Measurements from ENCODE around the gene PEX14.

PEX14 gene

GRCh38 chr1:10655002-10655401 lies 180.3 kb downstream of the PEX14 start:
- no peak for DNase-seq

- no peak for DNase-seq
Observed at GRCh38 chr1:10656431-10656830, 181.7 kb downstream of the PEX14 start.

GRCh38 chr1:10657088-10657847 lies 182.5 kb downstream of the PEX14 start:
- no peak for DNase-seq

GRCh38 chr1:10658396-10659066 lies 183.8 kb downstream of the PEX14 start:
- DNase-seq: no peak

GRCh38 chr1:10659218-10659617 lies 184.5 kb downstream of the PEX14 start:
- DNase-seq: no peak

GRCh38 chr1:10659646-10660540 lies 185.1 kb downstream of the PEX14 start:
- DNase-seq: no peak

- DNase-seq: no peak
Observed at GRCh38 chr1:10661453-10661852, 186.7 kb downstream of the PEX14 start.

- no peak for DNase-seq
Observed at GRCh38 chr1:10662090-10662688, 187.4 kb downstream of the PEX14 start.

GRCh38 chr1:10662824-10663677 lies 188.3 kb downstream of the PEX14 start:
- no peak for DNase-seq

GRCh38 chr1:10663678-10664035 lies 188.9 kb downstream of the PEX14 start:
- no peak for DNase-seq

- DNase-seq: no peak
Observed at GRCh38 chr1:10664251-10664650, 189.5 kb downstream of the PEX14 start.

- no peak for DNase-seq
Observed at GRCh38 chr1:10665226-10665625, 190.5 kb downstream of the PEX14 start.

GRCh38 chr1:10665930-10666850 lies 191.4 kb downstream of the PEX14 start:
- DNase-seq: no peak

GRCh38 chr1:10667861-10668761 lies 193.4 kb downstream of the PEX14 start:
- no peak for DNase-seq

- DNase-seq: no peak
Observed at GRCh38 chr1:10669570-10669969, 194.8 kb downstream of the PEX14 start.

- DNase-seq: no peak
Observed at GRCh38 chr1:10670190-10670589, 195.4 kb downstream of the PEX14 start.

GRCh38 chr1:10671090-10671489 lies 196.3 kb downstream of the PEX14 start:
- DNase-seq: no peak

GRCh38 chr1:10671622-10672342 lies 197.0 kb downstream of the PEX14 start:
- no peak for DNase-seq

- no peak for DNase-seq
Observed at GRCh38 chr1:10672343-10673050, 197.7 kb downstream of the PEX14 start.
